Activated naive CD8-positive, alpha-beta T cell treated with anti-CD3 and anti-CD28 coated beads, Interleukin-2, amount 10 ng/mL, durations not matched to agents 7 days and 5 days (primary cell): ENCODE results near the gene HMGB3. TPM values are rescaled to one million over a fixed set of nuclear protein-coding genes. Genes with fewer than 3 reads are reported as not detected.
"Not testable (repeated sequence)": the region's sequence is repeated elsewhere in the genome, so short reads cannot be mapped to it uniquely, and the experiment has no call there.

ENCODE experiments used
- ATAC-seq: fragments of 150-1000 bp; cut with Tn5 transposase; one replicate; pipeline ENCODE4 v1.10.0; 2021; ENCODE audit warnings: low read depth, moderate library complexity
- POLR2A ChIA-PET: fragments of 350-600 bp; sonication (Branson Sonifier 250); formaldehyde crosslinking; loops from one replicate; lab custom pipeline; 2021; ENCODE audit warnings: antibody characterized with exemption; lab: Charles Lee
- DNase-seq: peaks from one replicate; pipeline ENCODE4 v3.0.0; 2021
- H3K27ac Mint-ChIP-seq: one replicate; pipeline ENCODE4 v1.8.0; 2022; ENCODE audit warnings: mild to moderate bottlenecking, mixed read lengths
- H3K27me3 Mint-ChIP-seq: one replicate; pipeline ENCODE4 v1.8.0; 2022; ENCODE audit warnings: mild to moderate bottlenecking, moderate library complexity, mixed read lengths
- H3K36me3 Mint-ChIP-seq: one replicate; pipeline ENCODE4 v1.8.0; 2021; ENCODE audit warnings: mild to moderate bottlenecking, mixed read lengths
- H3K4me1 Mint-ChIP-seq: one replicate; pipeline ENCODE4 v1.8.0; 2021; ENCODE audit warnings: mixed read lengths
- H3K4me3 Mint-ChIP-seq: one replicate; pipeline ENCODE4 v1.8.0; 2022; ENCODE audit warnings: mild to moderate bottlenecking, moderate library complexity, mixed read lengths
- H3K9me3 Mint-ChIP-seq: one replicate; pipeline ENCODE4 v1.8.0; 2021; ENCODE audit warnings: mixed read lengths
- total RNA-seq, 2 experiments: library from RNA; stranded (reverse); gene quantifications; one replicate each; pipeline ENCODE4 v1.2.3, GENCODE V29; 2021

Gene HMGB3
- total RNA-seq, 2 experiments from 2014 or later, result 32.6 to 33.8 TPM

- Mint-ChIP-seq H3K4me1 (peaks cover 14% of the 10 kb centered on the region), H3K27ac (peak overlapping the region; percentile 72), H3K27me3 (peaks cover 3% of the 10 kb centered on the region), H3K4me3 (peak overlapping the region; percentile 83), H3K9me3 (no peaks in the 10 kb centered on the region), H3K36me3 (peaks cover 8% of the 10 kb centered on the region)
- ATAC-seq (no peak), DNase-seq (peak; percentile 45)
- POLR2A ChIA-PET, result no interaction called here
Observed at GRCh38 chrX:150984169-150984824, 1.2 kb downstream of the HMGB3 start.

- ATAC-seq, H3K4me1 Mint-ChIP-seq, H3K27me3 Mint-ChIP-seq, H3K4me3 Mint-ChIP-seq, H3K27ac Mint-ChIP-seq, DNase-seq, POLR2A ChIA-PET, H3K36me3 Mint-ChIP-seq, H3K9me3 Mint-ChIP-seq: not testable (repeated sequence)
Observed at GRCh38 chrX:150987687-150988086, 4.6 kb downstream of the HMGB3 start.

GRCh38 chrX:150989420-150989819 lies 6.3 kb downstream of the HMGB3 start:
- H3K4me1 Mint-ChIP-seq, result peaks cover 8% of the 10 kb centered on the region
- peaks cover 8% of the 10 kb centered on the region for H3K36me3 Mint-ChIP-seq
- ATAC-seq (no peak), DNase-seq (no peak)
- no peaks in the 10 kb centered on the region for H3K9me3 Mint-ChIP-seq
- POLR2A ChIA-PET, result no interaction called here
- H3K27ac Mint-ChIP-seq, result no peak overlapping the region
- no peak overlapping the region for H3K4me3 Mint-ChIP-seq
- peaks cover 4% of the 10 kb centered on the region for H3K27me3 Mint-ChIP-seq

GRCh38 chrX:150990910-150991309 lies 7.8 kb downstream of the HMGB3 start:
- H3K4me3 Mint-ChIP-seq, result no peak overlapping the region
- H3K9me3 Mint-ChIP-seq, result no peaks in the 10 kb centered on the region
- peaks cover 4% of the 10 kb centered on the region for H3K36me3 Mint-ChIP-seq
- H3K27ac Mint-ChIP-seq, result no peak overlapping the region
- H3K4me1 Mint-ChIP-seq, result peaks cover under 1% of the 10 kb centered on the region
- ATAC-seq, result no peak
- POLR2A ChIA-PET, result no interaction called here
- no peak for DNase-seq
- peaks cover 4% of the 10 kb centered on the region for H3K27me3 Mint-ChIP-seq

- H3K4me3 Mint-ChIP-seq, result no peak overlapping the region
- no peak for DNase-seq
- ATAC-seq, result no peak
- no peaks in the 10 kb centered on the region for H3K9me3 Mint-ChIP-seq
- no peak overlapping the region for H3K27ac Mint-ChIP-seq
- no peaks in the 10 kb centered on the region for H3K4me1 Mint-ChIP-seq
- peaks cover 2% of the 10 kb centered on the region for H3K27me3 Mint-ChIP-seq
- H3K36me3 Mint-ChIP-seq, result no peaks in the 10 kb centered on the region
- POLR2A ChIA-PET, result no interaction called here
Observed at GRCh38 chrX:151000861-151001331, 17.8 kb downstream of the HMGB3 start.

- H3K4me3 Mint-ChIP-seq, result no peak overlapping the region
- ATAC-seq (no peak), DNase-seq (no peak)
- H3K9me3 Mint-ChIP-seq, result no peaks in the 10 kb centered on the region
- no peaks in the 10 kb centered on the region for H3K36me3 Mint-ChIP-seq
- H3K27me3 Mint-ChIP-seq, result no peaks in the 10 kb centered on the region
- POLR2A ChIA-PET, result no interaction called here
- H3K4me1 Mint-ChIP-seq, result no peaks in the 10 kb centered on the region
- no peak overlapping the region for H3K27ac Mint-ChIP-seq
Observed at GRCh38 chrX:151004085-151004484, 20.9 kb downstream of the HMGB3 start.

GRCh38 chrX:151006410-151007109 lies 23.4 kb downstream of the HMGB3 start:
- Mint-ChIP-seq H3K27me3 (no peaks in the 10 kb centered on the region), H3K4me3 (no peak overlapping the region), H3K36me3 (no peaks in the 10 kb centered on the region), H3K27ac (no peak overlapping the region), H3K9me3 (no peaks in the 10 kb centered on the region), H3K4me1 (no peaks in the 10 kb centered on the region)
- ATAC-seq, result no peak
- POLR2A ChIA-PET, result no interaction called here
- DNase-seq, result no peak

GRCh38 chrX:151009582-151009981 lies 26.4 kb downstream of the HMGB3 start:
- ATAC-seq (no peak), DNase-seq (no peak)
- H3K4me1 Mint-ChIP-seq, result no peaks in the 10 kb centered on the region
- H3K4me3 Mint-ChIP-seq, result no peak overlapping the region
- no peaks in the 10 kb centered on the region for H3K36me3 Mint-ChIP-seq
- H3K27me3 Mint-ChIP-seq, result no peaks in the 10 kb centered on the region
- no peak overlapping the region for H3K27ac Mint-ChIP-seq
- peaks cover 2% of the 10 kb centered on the region for H3K9me3 Mint-ChIP-seq
- POLR2A ChIA-PET, result no interaction called here

- Mint-ChIP-seq H3K9me3 (peaks cover 2% of the 10 kb centered on the region), H3K27me3 (no peaks in the 10 kb centered on the region), H3K4me3 (no peak overlapping the region), H3K4me1 (no peaks in the 10 kb centered on the region), H3K36me3 (no peaks in the 10 kb centered on the region), H3K27ac (no peak overlapping the region)
- POLR2A ChIA-PET, result no interaction called here
- ATAC-seq (no peak), DNase-seq (no peak)
Observed at GRCh38 chrX:151013164-151013743, 30.1 kb downstream of the HMGB3 start.

- H3K36me3 Mint-ChIP-seq, result no peaks in the 10 kb centered on the region
- H3K27ac Mint-ChIP-seq, result no peak overlapping the region
- DNase-seq (no peak), ATAC-seq (no peak)
- peaks cover 2% of the 10 kb centered on the region for H3K9me3 Mint-ChIP-seq
- no peak overlapping the region for H3K4me3 Mint-ChIP-seq
- H3K4me1 Mint-ChIP-seq, result no peaks in the 10 kb centered on the region
- no peaks in the 10 kb centered on the region for H3K27me3 Mint-ChIP-seq
- POLR2A ChIA-PET, result no interaction called here
Observed at GRCh38 chrX:151015684-151016083, 32.5 kb downstream of the HMGB3 start.

- no peak for ATAC-seq
- H3K27me3 Mint-ChIP-seq, result no peaks in the 10 kb centered on the region
- DNase-seq, result no peak
- no peak overlapping the region for H3K4me3 Mint-ChIP-seq
- H3K4me1 Mint-ChIP-seq, result no peaks in the 10 kb centered on the region
- no peaks in the 10 kb centered on the region for H3K36me3 Mint-ChIP-seq
- H3K9me3 Mint-ChIP-seq, result no peaks in the 10 kb centered on the region
- POLR2A ChIA-PET, result no interaction called here
- H3K27ac Mint-ChIP-seq, result no peak overlapping the region
Observed at GRCh38 chrX:151019856-151020255, 36.7 kb downstream of the HMGB3 start.

- DNase-seq (no peak), ATAC-seq (no peak)
- POLR2A ChIA-PET, result no interaction called here
- Mint-ChIP-seq H3K27me3 (peaks cover 6% of the 10 kb centered on the region), H3K36me3 (no peaks in the 10 kb centered on the region), H3K4me1 (no peaks in the 10 kb centered on the region), H3K9me3 (peaks cover 1% of the 10 kb centered on the region), H3K4me3 (no peak overlapping the region), H3K27ac (no peak overlapping the region)
Observed at GRCh38 chrX:151030845-151031244, 47.7 kb downstream of the HMGB3 start.

- Mint-ChIP-seq H3K4me3 (no peak overlapping the region), H3K9me3 (peaks cover 1% of the 10 kb centered on the region), H3K4me1 (no peaks in the 10 kb centered on the region), H3K27me3 (peaks cover 6% of the 10 kb centered on the region), H3K27ac (no peak overlapping the region), H3K36me3 (no peaks in the 10 kb centered on the region)
- POLR2A ChIA-PET, result no interaction called here
- ATAC-seq (no peak), DNase-seq (no peak)
Observed at GRCh38 chrX:151031391-151031975, 48.3 kb downstream of the HMGB3 start.
